Ishikawa (cell line): ENCODE results near the gene RPS15A.

ENCODE experiments used
- CEBPB ChIP-seq: IDR thresholded peaks from 2 replicates; pipeline ENCODE4 v1.6.1; 2012
- CREB1 ChIP-seq: IDR thresholded peaks from 2 replicates; pipeline ENCODE4 v1.6.1; 2012; ENCODE audit warnings: low read depth
- EGR1 ChIP-seq: IDR thresholded peaks from 2 replicates; pipeline ENCODE4 v1.6.1; 2012
- EP300 ChIP-seq: IDR thresholded peaks from 2 replicates; pipeline ENCODE4 v1.6.1; 2012; ENCODE audit warnings: borderline replicate concordance
- FOXM1 ChIP-seq: IDR thresholded peaks from 2 replicates; pipeline ENCODE4 v1.6.1; 2012; ENCODE audit warnings: low read depth, borderline replicate concordance
- NFIC ChIP-seq: IDR thresholded peaks from 2 replicates; pipeline ENCODE4 v1.6.1; 2012
- RAD21 ChIP-seq: IDR thresholded peaks from 2 replicates; pipeline ENCODE4 v1.6.1; 2012; ENCODE audit warnings: low read depth
- REST ChIP-seq: IDR thresholded peaks from 2 replicates; pipeline ENCODE4 v1.6.1; 2012; ENCODE audit warnings: low read depth, mild to moderate bottlenecking
- TAF1 ChIP-seq: IDR thresholded peaks from 2 replicates; pipeline ENCODE4 v1.6.1; 2012; ENCODE audit warnings: low read depth, mild to moderate bottlenecking
- TCF12 ChIP-seq: IDR thresholded peaks from 2 replicates; pipeline ENCODE4 v1.6.1; 2012; ENCODE audit warnings: low read depth
- TEAD4 ChIP-seq: IDR thresholded peaks from 2 replicates; pipeline ENCODE4 v1.6.1; 2012
- YY1 ChIP-seq: IDR thresholded peaks from 2 replicates; pipeline ENCODE4 v1.6.1; 2012; ENCODE audit warnings: low read depth
- ZBTB7A ChIP-seq: IDR thresholded peaks from 2 replicates; pipeline ENCODE4 v1.6.1; 2012; ENCODE audit warnings: low read depth
- TF ChIP-seq, protein P1 (sequence below): IDR thresholded peaks from 2 replicates; pipeline ENCODE4 v1.6.1; 2012
- TF ChIP-seq, protein P2 (sequence below): IDR thresholded peaks from 2 replicates; pipeline ENCODE4 v1.6.1; 2012

Gene RPS15A

GRCh38 chr16:18784917-18785623, 5.1 kb downstream of the RPS15A start:
- TF ChIP-seq TCF12 (no peak), ZBTB7A (no peak), TAF1 (no peak), EGR1 (no peak), RAD21 (no peak), CREB1 (no peak), REST (no peak), TEAD4 (no peak), NFIC (no peak), EP300 (no peak), YY1 (no peak), FOXM1 (no peak), CEBPB (no peak)
- TF ChIP-seq, protein P1, sequence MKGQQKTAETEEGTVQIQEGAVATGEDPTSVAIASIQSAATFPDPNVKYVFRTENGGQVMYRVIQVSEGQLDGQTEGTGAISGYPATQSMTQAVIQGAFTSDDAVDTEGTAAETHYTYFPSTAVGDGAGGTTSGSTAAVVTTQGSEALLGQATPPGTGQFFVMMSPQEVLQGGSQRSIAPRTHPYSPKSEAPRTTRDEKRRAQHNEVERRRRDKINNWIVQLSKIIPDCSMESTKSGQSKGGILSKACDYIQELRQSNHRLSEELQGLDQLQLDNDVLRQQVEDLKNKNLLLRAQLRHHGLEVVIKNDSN: no peak
- TF ChIP-seq, protein P2, sequence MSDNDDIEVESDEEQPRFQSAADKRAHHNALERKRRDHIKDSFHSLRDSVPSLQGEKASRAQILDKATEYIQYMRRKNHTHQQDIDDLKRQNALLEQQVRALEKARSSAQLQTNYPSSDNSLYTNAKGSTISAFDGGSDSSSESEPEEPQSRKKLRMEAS: no peak

DNA sequence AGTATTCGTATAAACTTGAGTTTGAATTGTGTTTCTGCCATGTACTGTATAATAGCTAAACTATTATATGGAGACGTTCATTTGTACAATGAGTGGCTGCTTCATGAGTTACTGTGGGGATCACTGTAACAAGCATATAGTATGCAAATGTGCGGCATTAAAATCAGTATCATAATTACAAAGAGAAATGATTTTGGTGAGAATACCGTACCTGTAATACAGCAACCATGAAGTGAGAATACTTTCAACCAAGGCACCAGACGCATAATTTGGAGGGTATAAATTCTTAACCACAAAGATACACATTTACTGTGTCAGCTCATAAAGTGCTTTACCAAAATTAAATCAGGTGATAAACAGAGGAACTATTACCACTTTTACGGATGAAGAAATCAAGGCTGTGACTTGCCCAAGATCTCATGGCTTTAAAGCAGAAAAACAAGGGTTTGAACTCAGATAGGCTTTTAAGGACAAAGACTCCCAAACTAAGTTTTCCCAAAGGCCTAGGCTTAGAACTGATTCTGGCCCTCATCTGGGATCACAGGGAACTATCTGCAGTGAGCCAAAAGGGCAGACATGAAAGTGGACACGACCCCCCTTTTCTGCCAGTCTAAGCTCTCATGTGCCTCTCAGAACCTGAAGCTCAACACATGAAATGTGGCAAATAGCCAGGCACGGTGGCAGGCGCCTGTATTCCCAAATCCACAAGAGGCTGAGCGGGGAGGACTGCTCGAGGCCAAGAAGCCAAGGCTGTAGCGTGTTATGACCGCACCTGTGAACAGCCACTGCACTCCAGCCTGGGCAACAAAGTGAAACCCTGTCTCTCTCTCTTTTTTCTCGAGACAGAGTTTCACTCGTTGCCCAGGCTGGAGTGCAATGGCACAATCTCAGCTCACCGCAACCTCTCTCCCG, 6.4 kb downstream of the RPS15A start:
- no peak for TF ChIP-seq TAF1
- no peak for TF ChIP-seq NFIC
- no peak for TF ChIP-seq FOXM1
- TF ChIP-seq, protein P2: no peak
- no peak for TF ChIP-seq EGR1

DNA sequence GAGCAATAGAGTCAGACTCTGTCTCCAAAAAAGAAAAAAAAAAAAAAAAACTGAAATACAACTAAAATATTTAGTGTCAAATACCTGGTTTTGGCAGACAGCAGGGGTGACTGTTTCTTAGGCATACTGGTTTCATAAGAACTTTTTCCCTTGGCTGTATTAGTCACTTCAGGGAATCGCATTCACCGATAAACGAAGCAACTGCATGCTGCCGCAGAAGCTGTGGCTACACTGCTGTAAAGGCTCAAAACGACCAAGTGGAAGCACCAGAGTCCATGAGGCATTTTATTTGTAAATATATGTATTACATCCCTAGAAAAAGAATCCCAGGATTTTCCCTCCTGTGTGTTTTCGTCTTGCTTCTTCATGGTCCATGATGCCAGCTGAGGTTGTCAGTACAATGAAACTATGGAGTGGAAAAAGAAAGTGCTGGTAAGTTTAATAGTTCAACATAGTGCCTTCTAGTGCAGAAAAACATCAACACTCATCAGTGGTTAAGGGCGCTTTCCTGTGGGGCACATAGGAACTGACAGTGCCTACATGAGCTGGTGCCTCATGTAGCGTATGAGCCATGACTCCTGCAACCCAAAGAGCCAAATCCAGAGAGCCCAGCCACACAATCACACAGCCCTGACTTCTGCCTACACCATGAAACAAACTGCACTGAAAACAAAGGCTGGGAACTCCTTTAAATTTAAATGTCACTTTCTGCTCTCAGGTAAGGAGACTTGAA, 7.3 kb downstream of the RPS15A start:
- TF ChIP-seq ZBTB7A (no peak), TCF12 (no peak), REST (no peak), TEAD4 (no peak), NFIC (no peak), RAD21 (no peak), EP300 (no peak), YY1 (no peak), TAF1 (no peak)
- TF ChIP-seq, protein P2: no peak

GRCh38 chr16:18759598-18760520, 30.3 kb downstream of the RPS15A start:
- peak; percentile 59 for TF ChIP-seq RAD21

DNA sequence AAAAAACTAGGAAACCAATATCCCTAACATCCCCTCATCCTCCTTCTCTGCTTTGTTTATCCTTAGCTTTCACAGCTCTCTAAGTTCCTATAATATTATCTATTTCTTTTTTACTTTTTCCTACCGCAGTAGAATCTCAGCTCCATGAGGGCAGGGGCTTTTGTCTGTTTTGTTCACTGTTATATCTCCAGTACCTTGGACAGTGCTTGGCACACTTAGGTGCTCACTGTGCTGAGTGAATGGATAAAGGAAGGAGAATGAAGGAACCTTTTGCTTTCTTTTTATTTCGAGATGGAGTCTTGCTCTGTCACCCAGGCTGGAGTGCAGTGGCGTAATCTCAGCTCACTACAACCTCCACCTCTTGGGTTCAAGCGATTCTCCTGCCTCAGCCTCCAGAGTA, 51.4 kb downstream of the RPS15A start:
- TF ChIP-seq REST: peak; percentile 73
